Epidermal melanocyte (primary cell): ENCODE results near the gene SPNS3.

Experiments used
- DNase-seq: peaks from one replicate; pipeline ENCODE4 v3.0.0; 2011; ENCODE audit warnings: low spot score; ENCODE audit not compliant: insufficient read length

Gene SPNS3

DNA sequence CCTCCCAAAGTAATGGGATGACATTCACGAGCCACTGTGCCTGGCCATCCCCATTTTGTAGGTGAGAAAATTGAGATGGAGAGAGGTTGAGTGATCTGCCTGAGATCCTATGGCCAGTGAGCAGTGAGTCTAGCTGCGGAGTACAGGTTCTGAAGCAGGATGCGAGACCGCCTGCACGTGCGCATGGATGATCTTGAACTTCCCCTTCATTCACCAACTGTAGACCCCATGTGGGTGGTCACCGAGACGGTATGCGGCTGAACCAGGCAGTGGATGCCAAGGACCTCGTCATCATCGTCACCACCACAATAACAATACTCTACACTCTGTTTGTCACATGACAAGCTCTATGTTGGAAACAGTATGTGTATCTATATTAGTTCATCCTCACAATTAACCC lies 6.2 kb upstream of the SPNS3 start:
- no peak for DNase-seq

DNA sequence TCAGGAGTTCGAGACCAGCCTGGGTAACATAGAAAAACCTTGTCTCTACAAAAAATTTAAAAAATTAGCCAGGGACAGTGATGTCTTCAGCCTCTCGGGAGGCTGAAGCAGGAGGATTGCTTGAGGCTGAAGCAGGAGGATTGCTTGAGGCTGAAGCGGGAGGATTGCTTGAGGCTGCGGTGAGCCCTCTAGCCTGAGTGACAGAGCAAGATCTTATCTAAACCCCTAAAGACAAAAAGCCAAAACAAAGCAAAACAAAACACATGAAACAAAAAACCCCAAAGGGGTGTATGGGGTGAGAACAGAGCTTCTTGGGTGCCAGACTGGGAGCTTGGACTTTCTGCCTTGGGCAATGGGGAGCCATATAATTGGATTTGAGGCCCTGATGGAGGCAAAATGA lies 2.6 kb downstream of the SPNS3 start:
- DNase-seq, result no peak

GRCh38 chr17:4436846-4437245 lies 3.1 kb downstream of the SPNS3 start:
- no peak for DNase-seq

- DNase-seq, result no peak
These were observed 4.6 kb downstream of the SPNS3 start for GRCh38 chr17:4438162-4438944.

DNA sequence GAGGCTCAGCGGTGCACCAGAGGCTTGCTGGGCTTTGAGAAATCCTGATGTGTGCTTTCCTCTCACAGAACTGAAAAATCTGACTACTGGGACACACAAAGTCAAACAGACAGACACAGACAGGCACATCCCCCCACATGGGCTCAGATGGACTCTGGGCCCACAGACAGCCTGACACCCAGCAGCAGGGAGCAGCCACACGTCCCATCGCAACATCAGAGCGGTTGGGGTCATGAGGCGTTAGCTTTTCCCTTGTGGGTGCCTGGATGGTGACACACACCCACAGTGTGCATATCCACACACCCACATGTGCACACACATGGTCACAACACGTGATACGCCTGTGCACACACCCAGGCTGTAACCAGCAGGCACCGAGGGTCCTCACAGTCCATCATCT lies 6.3 kb downstream of the SPNS3 start:
- no peak for DNase-seq

DNA sequence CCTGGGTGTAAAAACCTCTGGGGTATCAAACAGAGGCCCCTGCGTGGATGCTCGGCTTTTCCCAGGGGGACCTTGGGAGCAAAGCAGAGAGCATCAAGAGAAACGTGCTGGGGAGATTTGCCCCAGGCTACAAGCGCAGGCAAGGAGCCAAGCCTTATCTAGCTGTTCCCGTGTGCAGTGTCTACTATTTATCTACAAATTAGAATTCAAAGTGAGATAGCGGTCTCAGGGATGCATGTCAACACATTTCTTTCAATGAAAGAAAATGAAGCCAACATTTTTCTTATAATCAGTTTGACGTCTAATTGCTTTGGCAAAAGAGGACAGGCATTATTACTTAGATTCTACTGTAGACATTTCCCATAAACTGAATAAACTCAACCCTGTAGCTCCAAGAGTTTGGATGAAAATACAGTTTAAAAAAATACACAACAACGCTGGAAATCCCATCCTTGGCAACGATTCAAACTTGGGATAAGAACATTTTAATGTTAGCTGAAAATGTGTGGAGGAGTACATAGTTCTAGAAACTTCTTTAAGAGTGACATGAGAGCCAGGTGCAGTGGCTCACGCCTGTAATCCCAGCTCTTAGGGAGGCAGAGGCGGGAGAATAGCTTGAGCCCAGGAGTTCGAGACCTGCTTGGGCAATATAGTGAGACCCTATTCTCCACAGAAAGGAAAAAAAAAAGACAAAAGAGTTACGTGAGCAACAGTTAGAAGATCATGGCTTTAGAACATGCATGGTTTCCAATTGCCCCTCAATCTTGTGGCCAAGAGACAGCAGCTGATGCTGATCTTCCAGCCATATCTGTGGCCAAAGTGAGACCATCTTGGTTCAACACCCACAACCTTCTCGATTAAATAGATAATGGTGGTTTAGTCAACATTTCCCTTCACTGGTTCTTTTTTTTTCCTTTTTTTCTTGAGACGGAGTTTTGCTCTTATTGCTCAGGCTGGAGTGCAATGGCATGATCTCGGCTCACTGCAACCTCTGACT lies 7.2 kb downstream of the SPNS3 start:
- DNase-seq, result no peak

GRCh38 chr17:4442582-4442981 lies 8.8 kb downstream of the SPNS3 start:
- DNase-seq, result no peak

DNA sequence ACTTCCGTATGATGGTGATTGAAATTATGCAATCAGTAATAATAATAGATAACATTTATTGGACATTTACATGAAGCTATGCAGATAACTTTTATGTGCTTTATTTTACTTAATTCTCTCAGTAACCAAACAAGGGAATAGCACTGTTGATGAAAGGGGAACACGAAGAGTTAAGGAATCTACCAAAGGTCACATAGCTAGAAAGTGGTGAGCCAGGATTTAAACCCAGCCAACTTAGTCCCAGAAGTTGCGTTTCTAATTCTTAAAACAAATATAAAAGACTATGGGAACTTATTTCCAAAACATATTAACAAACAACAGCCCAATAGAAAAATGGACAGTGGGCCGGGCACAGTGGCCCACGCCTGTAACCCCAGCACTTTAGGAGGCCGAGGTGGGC lies 9.7 kb downstream of the SPNS3 start:
- DNase-seq, result no peak

DNA sequence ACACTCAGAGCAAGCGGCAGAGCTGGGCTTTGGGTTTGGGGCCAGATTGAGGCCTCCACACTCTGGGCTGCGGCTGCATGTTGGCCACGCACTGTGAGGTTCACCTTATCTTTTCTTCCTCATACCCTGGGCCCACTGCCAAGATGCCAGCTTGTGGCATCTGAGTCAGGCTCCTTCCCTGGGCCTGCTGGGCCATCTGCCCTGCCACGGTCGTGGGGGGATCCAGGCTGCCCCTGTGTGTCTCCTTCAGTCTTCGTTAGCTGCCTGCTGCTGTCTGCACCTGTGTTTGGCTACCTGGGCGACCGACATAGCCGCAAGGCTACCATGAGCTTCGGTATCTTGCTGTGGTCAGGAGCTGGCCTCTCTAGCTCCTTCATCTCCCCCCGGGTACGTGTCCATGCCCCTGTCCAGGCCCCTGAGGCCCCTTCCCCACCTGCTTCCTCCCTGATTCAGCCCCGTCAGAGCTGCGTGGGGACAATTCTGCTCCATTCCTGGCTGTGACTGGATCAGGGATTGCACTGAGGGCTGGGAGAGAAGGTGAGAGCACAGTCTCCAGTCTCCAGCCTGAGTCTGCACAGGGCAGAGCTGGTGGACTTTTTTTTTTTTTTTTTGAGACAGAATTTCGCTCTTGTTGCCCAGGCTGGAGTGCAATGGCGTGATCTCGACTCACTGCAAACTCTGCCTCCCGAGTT lies 11.2 kb downstream of the SPNS3 start:
- no peak for DNase-seq

GRCh38 chr17:4445731-4446130 lies 12.0 kb downstream of the SPNS3 start:
- DNase-seq, result no peak

DNA sequence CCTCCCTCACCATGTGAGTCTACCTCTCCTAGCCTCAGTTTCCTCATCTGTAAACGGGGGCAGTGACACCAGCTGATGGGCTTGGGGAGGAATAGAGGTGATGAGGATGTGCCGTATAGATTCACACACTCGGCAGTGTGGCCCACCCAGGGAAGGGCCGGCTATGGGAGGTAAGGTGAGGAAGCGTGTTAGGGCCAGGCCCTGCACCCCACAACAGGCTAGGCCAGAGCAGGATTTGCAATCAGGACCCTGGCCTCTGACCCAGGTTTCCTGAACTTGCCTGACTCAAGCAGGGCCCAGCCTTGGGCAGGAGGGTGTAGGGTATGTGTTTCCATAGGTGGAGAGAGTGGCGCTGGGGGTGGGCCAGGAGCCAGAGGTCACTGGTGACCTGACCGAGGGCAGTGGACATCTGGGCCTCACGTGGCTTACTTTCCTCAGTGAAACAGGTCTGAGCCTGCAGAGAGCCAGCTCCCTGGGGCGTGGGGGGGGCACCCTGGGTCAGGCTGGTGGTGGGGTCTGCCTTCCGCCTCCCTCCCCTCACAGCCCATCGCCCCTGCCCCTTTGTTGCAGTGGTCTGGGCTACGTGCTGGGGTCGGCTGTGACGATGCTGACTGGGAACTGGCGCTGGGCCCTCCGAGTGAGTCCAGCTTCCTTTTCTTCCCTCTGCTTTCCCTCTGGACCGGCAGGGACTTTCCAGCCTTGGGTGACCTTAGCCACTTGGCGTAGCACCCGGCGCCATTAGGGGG lies 12.8 kb downstream of the SPNS3 start:
- DNase-seq, result no peak

DNA sequence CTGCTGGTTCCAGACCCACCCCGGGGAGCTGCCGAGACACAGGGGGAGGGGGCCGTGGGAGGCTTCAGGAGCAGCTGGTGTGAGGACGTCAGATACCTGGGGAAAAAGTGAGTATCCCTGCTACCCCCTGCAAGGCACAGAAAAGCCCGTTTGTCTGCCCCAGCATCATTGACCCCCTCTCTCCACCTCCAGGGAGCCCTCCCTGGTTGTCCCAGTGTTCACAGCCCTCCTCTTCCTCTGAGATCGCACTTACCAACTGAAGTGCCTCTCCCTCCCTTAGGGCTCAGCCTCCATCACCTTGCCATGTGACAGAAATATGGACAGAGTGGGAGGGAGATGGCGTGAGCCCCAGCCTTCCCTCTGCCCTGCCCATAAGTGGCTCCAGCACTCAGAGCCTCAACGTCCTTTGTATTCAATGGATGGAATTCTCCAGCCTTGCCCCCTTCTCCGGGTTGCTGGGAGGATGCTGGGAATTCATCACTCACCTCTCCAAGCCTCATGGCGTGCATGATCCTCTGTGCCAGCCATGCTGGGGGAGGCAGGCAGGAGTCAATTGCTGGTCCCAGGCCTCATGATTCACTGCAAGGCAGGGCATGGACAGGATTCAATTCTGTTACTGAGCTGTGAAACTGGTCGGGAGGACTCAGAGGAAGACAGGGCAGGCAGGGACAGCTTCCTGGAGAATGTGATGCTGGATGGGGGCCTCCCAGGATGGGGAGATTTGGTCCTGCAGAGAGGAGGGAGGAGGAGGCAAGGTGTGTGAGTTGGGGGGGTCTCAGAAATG lies 14.6 kb downstream of the SPNS3 start:
- DNase-seq, result no peak

DNA sequence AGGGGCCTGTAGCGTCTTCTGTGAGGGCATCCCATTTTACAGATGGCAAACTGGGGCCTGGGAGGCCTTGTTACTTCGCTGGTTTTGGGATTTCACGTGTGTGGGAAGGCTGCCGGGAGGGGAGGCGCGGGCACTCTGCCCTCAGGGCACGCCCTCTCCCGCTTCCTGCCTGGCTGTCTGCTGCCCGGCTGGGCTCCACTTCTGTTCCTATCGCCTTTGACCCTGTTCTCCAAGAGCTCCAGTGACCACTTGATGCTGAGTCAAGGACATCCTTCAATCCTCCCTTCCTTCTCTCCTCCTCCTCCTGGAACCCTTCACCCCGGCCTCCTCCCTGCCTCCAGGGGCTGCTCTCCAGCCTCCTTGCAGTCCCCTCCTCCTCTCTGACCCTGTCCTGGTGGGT lies 16.0 kb downstream of the SPNS3 start:
- DNase-seq, result no peak

GRCh38 chr17:4450710-4451316 lies 17.1 kb downstream of the SPNS3 start:
- no peak for DNase-seq

DNA sequence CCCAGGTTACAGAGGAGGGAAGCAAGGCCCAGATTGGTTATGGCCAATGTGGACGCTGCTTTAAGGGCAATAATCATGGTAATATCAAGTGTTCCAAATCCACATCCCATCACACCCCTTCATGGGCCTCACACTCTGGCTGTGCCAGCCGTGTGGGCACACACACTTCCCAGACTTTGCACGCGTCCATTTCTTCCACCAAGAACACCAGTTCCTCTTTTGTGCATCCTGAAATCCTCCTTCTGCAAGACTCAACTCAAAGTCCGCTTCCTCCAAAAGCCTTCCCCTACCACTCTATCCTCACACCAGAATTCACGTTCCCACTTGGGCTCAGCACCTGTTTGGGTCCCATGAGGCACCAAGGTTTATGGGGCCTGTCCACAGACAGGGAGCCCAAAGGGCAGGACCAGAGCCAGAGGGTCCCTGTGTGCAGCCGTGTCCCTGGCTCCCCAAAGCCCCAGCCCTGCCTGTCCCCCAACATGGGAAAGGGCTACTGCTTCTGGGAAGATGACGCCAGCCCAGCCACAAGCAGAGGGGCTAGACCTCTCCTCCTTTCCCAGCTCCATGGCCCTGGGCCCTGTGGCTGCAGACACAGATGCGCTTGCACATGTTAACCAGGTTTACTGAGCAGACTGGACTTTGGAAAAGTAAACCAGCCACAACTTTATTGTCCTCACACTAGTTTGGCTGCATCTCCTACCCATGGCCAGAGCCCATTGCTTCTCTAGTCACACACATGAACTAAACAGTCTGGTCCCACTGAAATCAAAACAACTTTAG lies 20.3 kb downstream of the SPNS3 start:
- DNase-seq, result no peak

DNA sequence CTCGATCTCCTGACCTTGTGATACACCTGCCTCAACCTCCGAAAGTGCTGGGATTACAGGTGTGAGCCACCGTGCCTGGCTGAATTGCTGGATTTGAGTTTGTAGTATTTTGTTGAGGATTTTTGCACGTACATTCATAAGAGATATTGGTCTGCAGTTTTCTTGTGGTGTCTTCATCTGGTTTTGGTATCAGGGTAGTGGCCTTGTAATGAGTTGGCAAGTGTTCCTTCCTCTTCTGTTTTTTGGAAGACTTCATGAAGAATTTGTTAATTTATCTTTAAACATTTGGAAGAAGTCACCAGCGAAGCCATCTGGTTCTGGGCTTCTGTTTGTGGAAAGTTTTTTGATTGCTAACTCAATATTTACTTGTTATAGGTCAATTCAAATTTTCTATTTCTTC lies 26.9 kb downstream of the SPNS3 start:
- no peak for DNase-seq

DNA sequence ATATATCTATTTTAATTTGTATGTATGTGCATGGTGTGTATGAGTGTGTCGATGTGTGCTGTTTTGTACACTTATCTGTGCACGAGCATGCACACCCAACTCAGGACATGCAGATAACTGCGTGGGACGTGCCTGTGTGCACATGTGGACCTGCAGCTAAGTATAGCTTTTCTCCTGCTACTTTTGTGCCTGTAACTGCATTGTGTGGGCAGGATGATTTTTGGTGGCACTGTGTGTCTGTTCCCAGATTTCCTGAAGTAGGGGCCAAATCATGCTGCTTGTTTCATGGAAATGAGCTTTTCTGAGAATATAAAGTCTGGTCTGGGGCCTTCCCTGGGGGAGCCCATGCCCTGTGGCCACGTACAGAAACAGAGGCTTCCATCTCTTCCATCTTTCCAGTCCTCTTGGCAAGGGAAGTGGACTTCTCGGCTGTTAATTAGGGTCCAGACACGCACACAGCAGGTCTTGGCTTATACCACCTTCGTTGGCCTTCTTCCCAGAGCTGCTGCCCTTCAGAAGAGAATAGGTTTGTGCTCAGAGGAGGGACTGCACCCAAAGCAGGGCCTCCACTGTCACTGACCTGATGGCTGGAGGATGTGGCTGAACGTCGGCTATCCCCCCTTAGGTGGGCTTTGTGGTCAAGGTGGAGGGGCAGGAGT lies 30.2 kb downstream of the SPNS3 start:
- no peak for DNase-seq

GRCh38 chr17:4465786-4466185 lies 32.0 kb downstream of the SPNS3 start:
- no peak for DNase-seq

- no peak for DNase-seq
These were observed 33.5 kb downstream of the SPNS3 start for GRCh38 chr17:4467287-4467686.
